ENCODE measurements around the gene TFAP2E.

The TFAP2E gene

GRCh38 chr1:35544976-35545375 is 28.1 kb upstream of the TFAP2E start:
- Histone ChIP-seq H3K18ac (ENCODE audit: low read length) (no peak overlapping the region), H3K9me3 (ENCODE audit: insufficient read depth, low read depth, low read length) (no peaks in the 10 kb centered on the region), H3K4me3 (ENCODE audit: low read depth, low read length) (no peak overlapping the region), H3K4me2 (ENCODE audit: low read length) (no peak overlapping the region), H3K79me1 (ENCODE audit: low read length) (no peaks in the 10 kb centered on the region), H3K79me2 (ENCODE audit: control insufficient read depth, insufficient read depth, low read length, poor library complexity) (no peaks in the 10 kb centered on the region), H2AFZ (ENCODE audit: insufficient read depth, low read length, poor library complexity) (no peak overlapping the region), H2BK5ac (ENCODE audit: low read depth, low read length, poor library complexity) (no peak overlapping the region), H4K91ac (ENCODE audit: low read depth, low read length) (no peak overlapping the region), H2BK120ac (ENCODE audit: insufficient read depth, low read length, poor library complexity) (no peak overlapping the region), H3K23ac (ENCODE audit: low read length) (no peak overlapping the region), H3K27me3 (ENCODE audit: insufficient read depth, low read length) (no peaks in the 10 kb centered on the region), H2BK12ac (ENCODE audit: low read length) (no peak overlapping the region), H3K4me1 (ENCODE audit: control insufficient read depth in 1 of 2, insufficient read depth in 2 of 2, low read length in 2 of 2) (no peaks in the 10 kb centered on the region), H4K8ac (ENCODE audit: low read depth, low read length) (no peak overlapping the region), H3K4ac (ENCODE audit: low read depth, low read length) (no peak overlapping the region), H4K12ac (ENCODE audit: low read depth, low read length) (no peak overlapping the region), H3K14ac (ENCODE audit: low read length) (no peak overlapping the region), H2AK5ac (ENCODE audit: low read length) (no peak overlapping the region), H3K9ac (ENCODE audit: low read length) (no peak overlapping the region), H3K36me3 (ENCODE audit: control insufficient read depth in 1 of 2, insufficient read depth in 2 of 2, low read length in 2 of 2) (peaks cover 4 to 10% of the 10 kb centered on the region in 2 experiments), H3K27ac (ENCODE audit: low read depth, low read length) (no peak overlapping the region)
- peak in 1 of 2 donors; percentile 62 for DNase-seq
- no CpG with 5 or more reads among the region's 3 CpGs for WGBS (ENCODE audit: extremely low coverage, insufficient coverage, insufficient read length)

DNA sequence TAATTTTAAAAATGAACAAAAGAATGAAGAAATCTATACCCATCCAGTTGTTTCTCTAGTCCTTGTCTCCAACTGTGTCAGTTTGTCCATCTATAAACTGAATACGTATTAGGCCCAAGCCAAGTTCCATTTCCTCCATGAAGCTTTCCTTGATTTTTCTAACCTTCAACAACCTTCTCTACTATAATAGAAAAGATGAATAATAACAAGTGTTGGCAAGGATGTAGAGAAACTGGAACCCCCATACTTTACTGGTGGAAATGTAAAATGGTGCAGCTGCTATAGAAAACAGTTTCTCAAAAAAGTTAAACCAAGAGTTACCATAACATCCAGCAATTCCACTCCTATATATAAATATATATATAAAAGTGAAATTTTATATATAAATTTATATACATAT is 26.5 kb upstream of the TFAP2E start:
- Histone ChIP-seq H3K9ac (ENCODE audit: low read length) (no peak overlapping the region), H2BK12ac (ENCODE audit: low read length) (no peak overlapping the region), H3K4me2 (ENCODE audit: low read length) (no peak overlapping the region), H3K23ac (ENCODE audit: low read length) (no peak overlapping the region), H3K27ac (ENCODE audit: low read depth, low read length) (no peak overlapping the region), H4K91ac (ENCODE audit: low read depth, low read length) (no peak overlapping the region), H3K79me1 (ENCODE audit: low read length) (no peaks in the 10 kb centered on the region), H3K36me3 (ENCODE audit: control insufficient read depth in 1 of 2, insufficient read depth in 2 of 2, low read length in 2 of 2) (peaks cover 3 to 5% of the 10 kb centered on the region in 2 experiments), H2AK5ac (ENCODE audit: low read length) (no peak overlapping the region), H3K14ac (ENCODE audit: low read length) (no peak overlapping the region), H3K4me1 (ENCODE audit: control insufficient read depth in 1 of 2, insufficient read depth in 2 of 2, low read length in 2 of 2) (no peaks in the 10 kb centered on the region), H3K27me3 (ENCODE audit: insufficient read depth, low read length) (no peaks in the 10 kb centered on the region), H4K12ac (ENCODE audit: low read depth, low read length) (no peak overlapping the region), H3K4me3 (ENCODE audit: low read depth, low read length) (no peak overlapping the region), H2AFZ (ENCODE audit: insufficient read depth, low read length, poor library complexity) (no peak overlapping the region), H3K4ac (ENCODE audit: low read depth, low read length) (no peak overlapping the region), H3K79me2 (ENCODE audit: control insufficient read depth, insufficient read depth, low read length, poor library complexity) (no peaks in the 10 kb centered on the region), H2BK120ac (ENCODE audit: insufficient read depth, low read length, poor library complexity) (no peak overlapping the region), H4K8ac (ENCODE audit: low read depth, low read length) (no peak overlapping the region), H2BK5ac (ENCODE audit: low read depth, low read length, poor library complexity) (no peak overlapping the region), H3K18ac (ENCODE audit: low read length) (no peak overlapping the region), H3K9me3 (ENCODE audit: insufficient read depth, low read depth, low read length) (no peaks in the 10 kb centered on the region)
- no CpG with 5 or more reads among the region's 1 CpG for WGBS (ENCODE audit: extremely low coverage, insufficient coverage, insufficient read length)
- no peak for DNase-seq

GRCh38 chr1:35553851-35554250 is 19.3 kb upstream of the TFAP2E start:
- Histone ChIP-seq H2AFZ (ENCODE audit: insufficient read depth, low read length, poor library complexity) (no peak overlapping the region), H3K36me3 (ENCODE audit: control insufficient read depth in 1 of 2, insufficient read depth in 2 of 2, low read length in 2 of 2) (peaks cover 5 to 11% of the 10 kb centered on the region in 2 experiments), H4K12ac (ENCODE audit: low read depth, low read length) (no peak overlapping the region), H3K27me3 (ENCODE audit: insufficient read depth, low read length) (no peaks in the 10 kb centered on the region), H2BK12ac (ENCODE audit: low read length) (no peak overlapping the region), H4K8ac (ENCODE audit: low read depth, low read length) (no peak overlapping the region), H3K79me1 (ENCODE audit: low read length) (peaks cover 9% of the 10 kb centered on the region), H3K4me1 (ENCODE audit: control insufficient read depth in 1 of 2, insufficient read depth in 2 of 2, low read length in 2 of 2) (peaks cover 4 to 12% of the 10 kb centered on the region in 2 experiments), H3K14ac (ENCODE audit: low read length) (no peak overlapping the region), H3K79me2 (ENCODE audit: control insufficient read depth, insufficient read depth, low read length, poor library complexity) (peaks cover 8% of the 10 kb centered on the region), H3K4me2 (ENCODE audit: low read length) (no peak overlapping the region), H3K23ac (ENCODE audit: low read length) (no peak overlapping the region), H3K4ac (ENCODE audit: low read depth, low read length) (no peak overlapping the region), H3K9ac (ENCODE audit: low read length) (no peak overlapping the region), H2BK5ac (ENCODE audit: low read depth, low read length, poor library complexity) (no peak overlapping the region), H2AK5ac (ENCODE audit: low read length) (no peak overlapping the region), H4K91ac (ENCODE audit: low read depth, low read length) (no peak overlapping the region), H3K9me3 (ENCODE audit: insufficient read depth, low read depth, low read length) (no peaks in the 10 kb centered on the region), H3K4me3 (ENCODE audit: low read depth, low read length) (no peak overlapping the region), H3K27ac (ENCODE audit: low read depth, low read length) (no peak overlapping the region), H2BK120ac (ENCODE audit: insufficient read depth, low read length, poor library complexity) (no peak overlapping the region), H3K18ac (ENCODE audit: low read length) (no peak overlapping the region)
- no peak for DNase-seq
- no CpG with 5 or more reads among the region's 2 CpGs for WGBS (ENCODE audit: extremely low coverage, insufficient coverage, insufficient read length)

GRCh38 chr1:35554266-35555211 is 18.6 kb upstream of the TFAP2E start:
- no peak overlapping the region for H3K4me2 ChIP-seq (ENCODE audit: low read length)
- H4K91ac ChIP-seq (ENCODE audit: low read depth, low read length): no peak overlapping the region
- H3K9ac ChIP-seq (ENCODE audit: low read length): no peak overlapping the region
- H2BK5ac ChIP-seq (ENCODE audit: low read depth, low read length, poor library complexity): no peak overlapping the region
- no peaks in the 10 kb centered on the region for H3K9me3 ChIP-seq (ENCODE audit: insufficient read depth, low read depth, low read length)
- H3K79me1 ChIP-seq (ENCODE audit: low read length): peaks cover 9% of the 10 kb centered on the region
- H3K27me3 ChIP-seq (ENCODE audit: insufficient read depth, low read length): no peaks in the 10 kb centered on the region
- H3K79me2 ChIP-seq (ENCODE audit: control insufficient read depth, insufficient read depth, low read length, poor library complexity): peaks cover 8% of the 10 kb centered on the region
- H3K18ac ChIP-seq (ENCODE audit: low read length): no peak overlapping the region
- no peak overlapping the region for H3K27ac ChIP-seq (ENCODE audit: low read depth, low read length)
- H2BK12ac ChIP-seq (ENCODE audit: low read length): no peak overlapping the region
- no peak overlapping the region for H2BK120ac ChIP-seq (ENCODE audit: insufficient read depth, low read length, poor library complexity)
- no peak overlapping the region for H4K12ac ChIP-seq (ENCODE audit: low read depth, low read length)
- no peak overlapping the region for H2AFZ ChIP-seq (ENCODE audit: insufficient read depth, low read length, poor library complexity)
- H4K8ac ChIP-seq (ENCODE audit: low read depth, low read length): no peak overlapping the region
- no peak for DNase-seq
- peaks cover 4 to 12% of the 10 kb centered on the region in 2 experiments for H3K4me1 ChIP-seq (ENCODE audit: control insufficient read depth in 1 of 2, insufficient read depth in 2 of 2, low read length in 2 of 2)
- WGBS (ENCODE audit: extremely low coverage, insufficient coverage, insufficient read length): no CpG with 5 or more reads among the region's 7 CpGs
- no peak overlapping the region for H3K14ac ChIP-seq (ENCODE audit: low read length)
- no peak overlapping the region for H2AK5ac ChIP-seq (ENCODE audit: low read length)
- H3K4ac ChIP-seq (ENCODE audit: low read depth, low read length): no peak overlapping the region
- H3K23ac ChIP-seq (ENCODE audit: low read length): no peak overlapping the region
- H3K4me3 ChIP-seq (ENCODE audit: low read depth, low read length): no peak overlapping the region
- H3K36me3 ChIP-seq (ENCODE audit: control insufficient read depth in 1 of 2, insufficient read depth in 2 of 2, low read length in 2 of 2): peaks cover 5 to 11% of the 10 kb centered on the region in 2 experiments
